Stomach (tissue), 9 donors: ENCODE measurements around the gene ADD1. TPM values are rescaled to one million over a fixed set of nuclear protein-coding genes. Genes with fewer than 3 reads are reported as not detected.

Source experiments
- DNase-seq, 2 donors: peaks; one replicate each; pipeline versions ENCODE4 v3.0.0 to v3.0.0-alpha.2; 2013 to 2019
- H3K27ac ChIP-seq, 5 donors: fragments of 200-600 bp in 4 of 5; sonication (generic) in 4 of 5; one replicate each; pipeline ENCODE4 v1.5.1; 2013 to 2019; ENCODE audit warnings: mild to moderate bottlenecking in 1 of 5, moderate library complexity in 1 of 5
- H3K27me3 ChIP-seq, 3 donors: fragments of 200-600 bp; sonication (generic); one replicate each; pipeline ENCODE4 v1.5.1; 2017 to 2019; ENCODE audit warnings: mixed run types in 1 of 3
- H3K36me3 ChIP-seq, 4 donors: fragments of 200-600 bp; sonication (generic); 1 replicate in 3 of 4; 2 replicates in 1 of 4; pipeline ENCODE4 v1.5.1; 2016 to 2019
- H3K4me1 ChIP-seq, 4 donors: fragments of 200-600 bp; sonication (generic); one replicate each; pipeline ENCODE4 v1.5.1; 2016 to 2019
- H3K4me3 ChIP-seq, 4 donors: fragments of 200-600 bp; sonication (generic) in 3 of 4; one replicate each; pipeline ENCODE4 v1.5.1; 2016 to 2019; ENCODE audit warnings: mild to moderate bottlenecking in 1 of 4
- H3K9me3 ChIP-seq, 4 donors: fragments of 200-600 bp; sonication (generic); one replicate each; pipeline ENCODE4 v1.5.1; 2016 to 2019
- EP300 ChIP-seq: sonication (generic); formaldehyde crosslinking; IDR thresholded peaks from one replicate; pipeline ENCODE4 v1.6.1; 2017; ENCODE audit warnings: antibody characterized with exemption
- POLR2A ChIP-seq, 4 donors: fragments of 450-650 bp; IDR thresholded peaks; one replicate each; pipeline ENCODE4 v1.6.1; 2016; ENCODE audit warnings: antibody characterized with exemption in 4 of 4, control low read depth in 2 of 4, mild to moderate bottlenecking in 1 of 4, moderate library complexity in 1 of 4
- POLR2AphosphoS5 ChIP-seq, 3 donors: sonication (generic); formaldehyde crosslinking; IDR thresholded peaks; one replicate each; pipeline ENCODE4 v1.6.1; 2016; ENCODE audit warnings: antibody characterized with exemption in 3 of 3
- WGBS, 5 donors: extraction: QIAGEN DNeasy Blood & Tissue Kit in 3 of 5; methylation state at CpG; one replicate each; pipeline versions ENCODE4 v1.1.5 to v1.1.7; 2013 to 2018; 5-methylcytosine and 5-hydroxymethylcytosine counted together
- intact Hi-C: fragments of 100-400 bp; cut with DNase I; formaldehyde crosslinking; loops from one replicate; pipeline ENCODE4 v1.15.1; 2023; ENCODE audit warnings: low total_unique reads
- polyA plus RNA-seq, 3 donors: library from polyadenylated mRNA; stranded (reverse); fragments of 200-250 nt; gene quantifications; one replicate each; pipeline ENCODE4 v1.2.3, GENCODE V29; 2013
- total RNA-seq, 5 donors: library from RNA; depleted of rRNA; stranded (reverse); fragments of >200 nt; gene quantifications; one replicate each; pipeline versions ENCODE4 v1.1.0 to v1.2.3, GENCODE V29; 2014 to 2016
- TF ChIP-seq, protein P1 (sequence below), 7 experiments: fragments of 450-650 bp in 4 of 7; fragments of 200-600 bp in 3 of 7; sonication (generic) in 3 of 7; IDR thresholded peaks; one replicate each; pipeline ENCODE4 v1.5.1; 2016 to 2019; ENCODE audit warnings: antibody characterized with exemption in 7 of 7, control low read depth in 2 of 7, mild to moderate bottlenecking in 1 of 7
- donor health status: healthy with polysubstance abuse.
- donor health status: Bipolar disorder and iron deficiency.
- donor health status: healthy.

Gene ADD1
- total and polyA plus RNA-seq, 8 donors, result 103 to 1,174 (median 207) TPM

DNA sequence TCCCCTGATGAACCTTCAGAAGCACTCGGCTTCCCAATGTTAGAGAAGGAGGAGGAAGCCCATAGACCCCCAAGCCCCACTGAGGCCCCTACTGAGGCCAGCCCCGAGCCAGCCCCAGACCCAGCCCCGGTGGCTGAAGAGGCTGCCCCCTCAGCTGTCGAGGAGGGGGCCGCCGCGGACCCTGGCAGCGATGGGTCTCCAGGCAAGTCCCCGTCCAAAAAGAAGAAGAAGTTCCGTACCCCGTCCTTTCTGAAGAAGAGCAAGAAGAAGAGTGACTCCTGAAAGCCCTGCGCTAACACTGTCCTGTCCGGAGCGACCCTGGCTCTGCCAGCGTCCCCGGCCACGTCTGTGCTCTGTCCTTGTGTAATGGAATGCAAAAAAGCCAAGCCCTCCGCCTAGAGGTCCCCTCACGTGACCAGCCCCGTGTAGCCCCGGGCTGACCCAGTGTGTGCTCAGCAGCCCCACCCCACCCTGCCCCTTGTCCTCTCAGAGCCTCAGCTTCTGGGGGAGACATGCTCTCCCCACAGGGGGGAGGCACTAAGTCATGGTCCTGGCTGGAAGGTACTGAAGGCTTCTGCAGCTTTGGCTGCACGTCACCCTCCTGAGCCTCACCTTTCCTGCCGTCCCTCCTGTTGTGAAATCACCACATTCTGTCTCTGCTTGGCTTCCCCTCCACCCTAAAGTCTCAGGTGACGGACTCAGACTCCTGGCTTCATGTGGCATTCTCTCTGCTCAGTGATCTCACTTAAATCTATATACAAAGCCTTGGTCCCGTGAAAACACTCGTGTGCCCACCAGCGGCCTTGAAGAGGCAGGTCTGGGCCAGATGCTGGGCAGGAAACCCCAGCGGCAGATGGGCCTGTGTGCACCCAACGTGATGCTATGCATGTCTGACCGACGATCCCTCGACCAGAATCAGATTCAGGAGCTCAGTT is 84.9 kb downstream of the ADD1 start:
- Histone ChIP-seq H3K27ac (peak overlapping the region in 3 of 5 donors; percentile 17 to 99 (median 31)), H3K4me3 (no peak overlapping the region), H3K36me3 (peaks cover 65 to 89% (median 86%) of the 10 kb centered on the region in 4 donors), H3K27me3 (no peaks in the 10 kb centered on the region), H3K4me1 (peaks cover 38 to 73% (median 55%) of the 10 kb centered on the region in 4 donors), H3K9me3 (no peaks in the 10 kb centered on the region)
- 80 to 88% (median 82%) methylated on average over 27 to 32 of the region's 32 CpGs for WGBS, 5 donors
- intact Hi-C loops, result no loop called here
- TF ChIP-seq POLR2AphosphoS5 (IDR thresholded peaks at IDR 0.05), result no peak
- TF ChIP-seq EP300, result no peak
- TF ChIP-seq POLR2A (IDR thresholded peaks at IDR 0.05), result no peak
- TF ChIP-seq, protein P1, sequence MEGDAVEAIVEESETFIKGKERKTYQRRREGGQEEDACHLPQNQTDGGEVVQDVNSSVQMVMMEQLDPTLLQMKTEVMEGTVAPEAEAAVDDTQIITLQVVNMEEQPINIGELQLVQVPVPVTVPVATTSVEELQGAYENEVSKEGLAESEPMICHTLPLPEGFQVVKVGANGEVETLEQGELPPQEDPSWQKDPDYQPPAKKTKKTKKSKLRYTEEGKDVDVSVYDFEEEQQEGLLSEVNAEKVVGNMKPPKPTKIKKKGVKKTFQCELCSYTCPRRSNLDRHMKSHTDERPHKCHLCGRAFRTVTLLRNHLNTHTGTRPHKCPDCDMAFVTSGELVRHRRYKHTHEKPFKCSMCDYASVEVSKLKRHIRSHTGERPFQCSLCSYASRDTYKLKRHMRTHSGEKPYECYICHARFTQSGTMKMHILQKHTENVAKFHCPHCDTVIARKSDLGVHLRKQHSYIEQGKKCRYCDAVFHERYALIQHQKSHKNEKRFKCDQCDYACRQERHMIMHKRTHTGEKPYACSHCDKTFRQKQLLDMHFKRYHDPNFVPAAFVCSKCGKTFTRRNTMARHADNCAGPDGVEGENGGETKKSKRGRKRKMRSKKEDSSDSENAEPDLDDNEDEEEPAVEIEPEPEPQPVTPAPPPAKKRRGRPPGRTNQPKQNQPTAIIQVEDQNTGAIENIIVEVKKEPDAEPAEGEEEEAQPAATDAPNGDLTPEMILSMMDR (IDR thresholded peaks at IDR 0.05), result no peak
- peak; percentile 21 to 62 for DNase-seq

DNA sequence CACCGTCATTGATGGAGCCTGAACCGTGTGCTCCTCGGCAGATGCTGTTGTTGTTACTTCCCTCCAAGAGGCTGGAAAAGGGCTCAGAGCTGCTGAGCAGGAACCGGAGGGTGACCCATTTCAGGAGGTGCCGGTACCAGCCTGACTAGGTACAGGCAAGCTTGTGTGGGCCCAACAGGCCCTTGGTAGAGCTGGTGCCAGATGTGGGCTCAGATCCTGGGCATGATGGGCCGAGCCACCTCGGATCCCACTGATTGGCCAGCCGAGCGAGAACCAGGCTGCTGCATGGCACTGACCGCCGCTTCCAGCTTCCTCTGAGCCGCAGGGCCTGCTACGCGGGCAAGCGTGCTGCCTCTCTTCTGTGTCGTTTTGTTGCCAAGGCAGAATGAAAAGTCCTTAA is 85.8 kb downstream of the ADD1 start:
- intact Hi-C loops, result no loop called here
- DNase-seq, result peak in 1 of 2 donors; percentile 24
- Histone ChIP-seq H3K4me1 (peaks cover 42 to 70% (median 55%) of the 10 kb centered on the region in 4 donors), H3K27ac (peak overlapping the region in 4 of 5 donors; percentile 94 to 99 (median 96)), H3K36me3 (peaks cover 55 to 80% (median 76%) of the 10 kb centered on the region in 4 donors), H3K27me3 (no peaks in the 10 kb centered on the region), H3K9me3 (no peaks in the 10 kb centered on the region), H3K4me3 (no peak overlapping the region)
- peak in 1 of 3 donors; percentile 12 for TF ChIP-seq POLR2AphosphoS5 (IDR thresholded peaks at IDR 0.05)
- TF ChIP-seq, protein P1 (IDR thresholded peaks at IDR 0.05), result no peak
- no peak for TF ChIP-seq POLR2A (IDR thresholded peaks at IDR 0.05)
- TF ChIP-seq EP300, result no peak
- 85 to 92% (median 86%) methylated on average over 12 to 16 of the region's 16 CpGs for WGBS, 5 donors

DNA sequence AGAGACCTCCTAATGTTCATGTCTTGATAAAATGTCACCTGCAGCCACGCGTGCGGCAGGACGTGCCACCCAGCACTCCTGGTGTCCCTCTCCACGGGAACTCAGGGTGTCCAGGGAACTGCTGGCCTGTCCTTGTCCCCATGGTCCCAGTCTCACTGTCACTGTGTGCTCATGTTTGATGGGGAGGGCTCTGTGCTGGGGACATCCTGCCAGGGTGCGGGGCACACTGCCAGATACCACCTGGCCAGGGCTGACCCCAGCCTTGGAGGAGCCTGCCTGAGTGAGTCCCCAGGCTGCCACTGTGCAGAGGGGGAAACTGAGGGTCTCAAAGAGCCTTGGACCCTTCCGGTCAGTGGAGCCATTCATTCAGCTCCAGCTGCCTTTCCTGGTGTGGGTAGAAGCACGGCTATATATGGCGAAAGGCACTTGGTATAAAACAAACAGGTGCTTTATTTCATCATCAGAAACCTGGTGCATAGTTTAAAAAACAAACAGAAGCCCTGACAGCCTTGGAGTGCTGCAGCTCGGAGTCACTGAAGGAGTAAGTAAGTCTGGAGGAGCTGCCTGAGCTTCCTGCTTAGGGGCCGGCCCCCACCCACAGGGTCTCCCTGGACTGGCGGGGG is 86.6 kb downstream of the ADD1 start:
- intact Hi-C loops, result loop anchor here (10.0 kb wide), 1 partner anchor 165 kb away; no protein-coding TSS in a partner anchor
- Histone ChIP-seq H3K9me3 (no peaks in the 10 kb centered on the region), H3K36me3 (peaks cover 47 to 72% (median 68%) of the 10 kb centered on the region in 4 donors), H3K27me3 (no peaks in the 10 kb centered on the region), H3K4me3 (peak overlapping the region in 1 of 4 donors; percentile 11), H3K4me1 (peaks cover 43 to 64% (median 52%) of the 10 kb centered on the region in 4 donors), H3K27ac (peak overlapping the region; percentile 84 to 99 (median 94))
- WGBS, 5 donors, result 49 to 65% (median 55%) methylated on average over 12 of the region's 12 CpGs
- TF ChIP-seq, protein P1 (IDR thresholded peaks at IDR 0.05), result no peak
- no peak for TF ChIP-seq POLR2AphosphoS5 (IDR thresholded peaks at IDR 0.05)
- TF ChIP-seq POLR2A (IDR thresholded peaks at IDR 0.05), result no peak
- TF ChIP-seq EP300, result no peak
- peak; percentile 50 to 75 for DNase-seq
